Heart right ventricle (tissue), 16 donors: ENCODE results near the gene PFKP. TPM values are rescaled to one million over a fixed set of nuclear protein-coding genes. Genes with fewer than 3 reads are reported as not detected.
"Not testable (repeated sequence)": the region's sequence is repeated elsewhere in the genome, so short reads cannot be mapped to it uniquely, and the experiment has no call there.

Source experiments
- ATAC-seq, 8 donors: fragments of 200-7000 bp; cut with Tn5 transposase; one replicate each; pipeline ENCODE4 v1.9.1; 2020; ENCODE audit warnings: mild to moderate bottlenecking in 8 of 8, moderate library complexity in 8 of 8, moderate number of reproducible peaks in 1 of 8
- DNase-seq, 2 donors: peaks; one replicate each; pipeline ENCODE4 v3.0.0-alpha.2; 2020
- H3K27ac ChIP-seq, 10 donors: fragments of 200-600 bp; sonication (generic) in 2 of 10; one replicate each; pipeline versions ENCODE4 v1.5.0 to v1.8.0; 2020 to 2022; ENCODE audit warnings: mild to moderate bottlenecking in 3 of 10
- H3K27me3 ChIP-seq, 7 donors: fragments of 200-600 bp; one replicate each; pipeline ENCODE4 v1.8.0; 2021 to 2022; ENCODE audit warnings: mild to moderate bottlenecking in 2 of 7
- H3K36me3 ChIP-seq, 9 donors: fragments of 200-600 bp; sonication (generic) in 1 of 9; one replicate each; pipeline versions ENCODE4 v1.5.0 to v1.8.0; 2020 to 2022; ENCODE audit warnings: mild to moderate bottlenecking in 2 of 9
- H3K4me1 ChIP-seq, 9 donors: fragments of 200-600 bp; sonication (generic) in 1 of 9; one replicate each; pipeline versions ENCODE4 v1.5.0 to v1.8.0; 2020 to 2022; ENCODE audit warnings: mild to moderate bottlenecking in 4 of 9
- H3K4me3 ChIP-seq, 10 donors: fragments of 200-600 bp; sonication (generic) in 2 of 10; one replicate each; pipeline versions ENCODE4 v1.5.0 to v1.8.0; 2020 to 2022; ENCODE audit warnings: mild to moderate bottlenecking in 7 of 10, moderate library complexity in 2 of 10
- H3K9me3 ChIP-seq, 11 donors: fragments of 200-600 bp in 10 of 11; sonication (generic) in 2 of 11; one replicate each; pipeline versions ENCODE4 v1.5.0 to v1.8.0; 2013 to 2022; ENCODE audit warnings: mild to moderate bottlenecking in 2 of 11, control low read depth in 1 of 11, moderate library complexity in 1 of 11
- WGBS, 2 donors: extraction: QIAGEN DNeasy Blood & Tissue Kit; methylation state at CpG; one replicate each; pipeline ENCODE4 v1.1.7; 2013; ENCODE audit warnings: inconsistent platforms in 1 of 2; 5-methylcytosine and 5-hydroxymethylcytosine counted together
- intact Hi-C, 10 donors: fragments of 100-400 bp; cut with DNase I; formaldehyde crosslinking; loops; one replicate each; pipeline versions ENCODE4 v1.11.1 to v1.14.2; 2022
- polyA plus RNA-seq, 2 donors: library from polyadenylated mRNA; stranded (reverse); fragments of 200-250 nt; gene quantifications; one replicate each; pipeline ENCODE4 v1.2.3, GENCODE V29; 2013
- total RNA-seq, 10 donors: library from RNA; stranded (reverse); fragmentation: NEBNext Ultra II Directional in 3 of 10; extraction: Animal tissue kit (Norgen Biotek cat#: 25700) in 3 of 10; gene quantifications; one replicate each; pipeline versions ENCODE4 v1.2.1 to v1.2.4, GENCODE V29; 2021 to 2023
- TF ChIP-seq, protein P1 (sequence below), 9 donors: fragments of 200-600 bp; sonication (generic) in 2 of 9; IDR thresholded peaks; one replicate each; pipeline versions ENCODE4 v1.5.0 to v1.8.0; 2021 to 2022; ENCODE audit warnings: antibody characterized with exemption in 9 of 9, mild to moderate bottlenecking in 5 of 9, moderate library complexity in 1 of 9
- donor health status: Arrhythmogenic right ventricular cardiomyopathy.
- donor health status: ischemic (EF 13 %, LVEDD 7.1; RV severe dilation, severe dysfunction).
- donor health status: healthy with polysubstance abuse.
- donor health status: DM: no; HTN: yes; CAD: no.
- donor health status: DM: no; HTN: no; CAD: no.
- donor health status: ischemic (EF 25% LVEDD 6.9; RV normal size, moderate dysfunction).
- donor health status: ischemic (EF 25% LVEDD 5.7; RV mildly dilated, moderate dysfunction).
- donor health status: healthy.
- donor health status: DM: yes; HTN: yes; CAD: no.
- donor health status: Ischemic cardiomyopathy.
- donor health status: ischemic (EF 35%, LVEDD 5.7; RV mildly dilated, moderate dysfunction).
- donor health status: nonischemic (EF 11% LVEDD 7.7; RV severe dilation, severe dysfunction).
- donor health status: DM: yes; HTN: yes; CAD: no.
- donor health status: PGD.
- donor health status: ischemic (EF 29% LVEDD 5.4; RV normal size, mild dysfunction).
- donor health status: nonischemic (EF 23%, LVEDD 6.1; RV moderate dilation, normal function).

PFKP gene
- total and polyA plus RNA-seq, 12 donors = 68.3 to 316 (median 220) TPM

DNA sequence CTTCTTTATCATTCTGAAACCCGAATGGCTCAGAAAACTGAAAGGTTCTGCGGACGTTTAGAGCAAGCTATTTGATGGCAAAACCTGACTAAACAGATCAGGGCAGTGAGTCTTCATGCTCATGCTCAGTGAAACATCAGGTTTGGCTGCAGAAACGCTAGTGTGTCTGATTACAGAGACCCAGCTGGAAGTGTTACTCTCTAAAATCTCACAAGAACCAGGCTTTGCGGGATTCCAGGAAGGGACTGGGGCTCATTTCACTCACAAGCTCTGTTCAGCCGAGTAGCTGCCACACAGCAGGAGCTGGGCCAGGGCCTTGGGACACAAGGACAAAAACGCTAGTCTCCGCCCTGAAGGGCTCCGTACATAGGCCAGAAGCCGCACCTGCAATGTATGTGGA lies 102.3 kb downstream of the PFKP start:
- peaks cover 0 to 59% (median 45%) of the 10 kb centered on the region in 9 donors for H3K36me3 ChIP-seq
- 90 to 92% methylated on average over 10 of the region's 10 CpGs for WGBS, 2 donors
- no peak overlapping the region for H3K27ac ChIP-seq
- no peak for DNase-seq
- no peak overlapping the region for H3K4me3 ChIP-seq
- peaks cover 3 to 18% (median 9%) of the 10 kb centered on the region in 9 donors for H3K4me1 ChIP-seq
- ATAC-seq = no peak
- intact Hi-C loops = no loop called here
- TF ChIP-seq, protein P1, sequence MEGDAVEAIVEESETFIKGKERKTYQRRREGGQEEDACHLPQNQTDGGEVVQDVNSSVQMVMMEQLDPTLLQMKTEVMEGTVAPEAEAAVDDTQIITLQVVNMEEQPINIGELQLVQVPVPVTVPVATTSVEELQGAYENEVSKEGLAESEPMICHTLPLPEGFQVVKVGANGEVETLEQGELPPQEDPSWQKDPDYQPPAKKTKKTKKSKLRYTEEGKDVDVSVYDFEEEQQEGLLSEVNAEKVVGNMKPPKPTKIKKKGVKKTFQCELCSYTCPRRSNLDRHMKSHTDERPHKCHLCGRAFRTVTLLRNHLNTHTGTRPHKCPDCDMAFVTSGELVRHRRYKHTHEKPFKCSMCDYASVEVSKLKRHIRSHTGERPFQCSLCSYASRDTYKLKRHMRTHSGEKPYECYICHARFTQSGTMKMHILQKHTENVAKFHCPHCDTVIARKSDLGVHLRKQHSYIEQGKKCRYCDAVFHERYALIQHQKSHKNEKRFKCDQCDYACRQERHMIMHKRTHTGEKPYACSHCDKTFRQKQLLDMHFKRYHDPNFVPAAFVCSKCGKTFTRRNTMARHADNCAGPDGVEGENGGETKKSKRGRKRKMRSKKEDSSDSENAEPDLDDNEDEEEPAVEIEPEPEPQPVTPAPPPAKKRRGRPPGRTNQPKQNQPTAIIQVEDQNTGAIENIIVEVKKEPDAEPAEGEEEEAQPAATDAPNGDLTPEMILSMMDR (IDR thresholded peaks at IDR 0.05) = no peak
- no peaks in the 10 kb centered on the region for H3K27me3 ChIP-seq
- H3K9me3 ChIP-seq = no peaks in the 10 kb centered on the region

DNA sequence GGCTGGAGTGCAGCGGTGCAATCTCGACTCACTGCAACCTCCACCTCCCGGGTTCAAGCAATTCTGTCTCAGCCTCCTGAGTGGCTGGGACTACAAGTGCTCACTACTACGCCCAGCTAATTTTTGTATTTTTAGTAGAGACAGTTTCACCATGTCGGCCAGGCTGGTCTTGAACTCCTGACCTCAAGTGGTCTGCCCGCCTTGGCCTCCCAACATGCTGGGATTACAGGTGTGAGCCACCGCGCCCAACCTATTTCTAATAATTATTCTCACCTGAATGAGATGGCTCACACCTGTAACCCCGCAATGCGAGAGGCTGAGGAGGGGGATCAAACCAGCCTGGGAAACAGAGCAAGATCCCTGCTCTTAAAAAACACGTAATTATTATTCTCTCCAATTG lies 104.1 kb downstream of the PFKP start:
- 93 to 95% methylated on average over 11 of the region's 11 CpGs for WGBS, 2 donors
- Histone ChIP-seq H3K4me1 (peaks cover 3 to 18% (median 9%) of the 10 kb centered on the region in 9 donors), H3K4me3 (peak overlapping the region in 9 of 10 donors; percentile 53 to 98 (median 95)), H3K27ac (peak overlapping the region in 4 of 10 donors; percentile 81 to 92 (median 91)), H3K36me3 (peaks cover 0 to 41% (median 27%) of the 10 kb centered on the region in 9 donors)
- H3K27me3 ChIP-seq, DNase-seq, H3K9me3 ChIP-seq, intact Hi-C loops, ATAC-seq: not testable (repeated sequence)

DNA sequence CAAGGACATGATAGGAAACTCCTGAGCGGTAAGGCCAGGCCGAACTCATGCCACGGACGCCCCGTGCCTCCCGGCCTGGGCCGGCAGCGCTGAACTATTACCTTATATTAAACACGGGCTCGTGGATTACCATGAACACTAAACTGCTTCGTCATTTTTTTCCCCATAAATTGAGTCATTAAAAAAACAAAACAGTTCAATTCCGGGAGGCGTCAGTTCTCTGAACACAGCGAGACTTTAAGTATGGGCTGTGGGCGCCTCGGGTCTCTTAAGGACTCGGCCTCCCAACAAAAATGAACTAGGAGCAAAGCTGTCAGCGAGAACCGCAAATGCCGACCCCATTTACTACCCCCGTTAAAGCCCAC lies 104.7 kb downstream of the PFKP start:
- Histone ChIP-seq H3K9me3 (no peaks in the 10 kb centered on the region), H3K27me3 (no peaks in the 10 kb centered on the region), H3K4me3 (peak overlapping the region; percentile 53 to 98 (median 94)), H3K4me1 (peaks cover 3 to 18% (median 9%) of the 10 kb centered on the region in 9 donors), H3K27ac (peak overlapping the region in 9 of 10 donors; percentile 81 to 93 (median 89)), H3K36me3 (peaks cover 0 to 35% (median 22%) of the 10 kb centered on the region in 9 donors)
- intact Hi-C loops = no loop called here
- ATAC-seq (peak in 4 of 8 donors; percentile 1 to 10 (median 6)), DNase-seq (no peak)
- TF ChIP-seq, protein P1 (IDR thresholded peaks at IDR 0.05) = no peak
- WGBS, 2 donors = 0 to 1% methylated on average over 21 of the region's 21 CpGs

DNA sequence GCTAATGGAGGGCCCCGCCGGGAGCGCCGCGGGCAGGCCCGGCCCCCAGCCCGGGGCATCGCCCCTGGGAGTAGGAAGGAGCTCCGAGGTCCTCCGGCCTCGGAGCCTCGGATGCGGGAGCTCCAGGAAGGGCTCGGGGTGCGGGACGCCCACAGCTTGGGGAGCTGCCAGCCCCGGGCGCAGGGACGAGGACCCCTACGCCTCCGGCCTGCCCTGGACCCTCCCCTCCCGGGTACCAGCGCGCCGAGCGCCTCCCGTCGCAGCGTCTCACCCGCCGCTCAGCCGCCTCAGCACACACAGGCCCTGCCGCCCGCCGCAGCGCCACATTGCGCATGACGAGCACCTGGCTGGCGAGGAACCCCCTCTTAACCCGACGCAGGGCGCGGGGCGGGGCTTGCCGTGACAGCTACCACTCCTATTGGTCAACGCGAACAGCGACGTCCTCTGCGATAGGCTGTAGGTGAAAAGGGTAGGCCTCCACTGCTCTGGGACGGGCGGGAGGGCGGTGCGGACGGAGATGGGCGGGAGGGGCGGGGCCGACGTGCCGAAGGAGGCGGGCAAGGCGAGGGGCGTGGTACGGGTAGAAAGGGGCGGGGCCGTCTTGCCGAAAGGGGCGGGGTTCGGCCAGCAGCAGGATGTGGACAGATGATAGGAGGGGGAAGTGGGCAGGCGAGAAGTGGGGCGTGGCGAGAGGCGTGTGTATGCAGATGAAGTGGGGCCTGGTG lies 105.3 kb downstream of the PFKP start, which contains the start of gene PITRM1:
Gene PITRM1, minus strand, starts transcription at position 337 of the 725 bp plus-strand sequence. Its CDS starts 10 bp downstream, at position 327.
- DNase-seq = peak; percentile 99
- Histone ChIP-seq H3K4me1 (peaks cover 3 to 18% (median 9%) of the 10 kb centered on the region in 9 donors), H3K9me3 (no peaks in the 10 kb centered on the region), H3K27me3 (no peaks in the 10 kb centered on the region), H3K4me3 (peak within 1 kb of the TSS; percentile 53 to 98 (median 94)), H3K27ac (peak within 1 kb of the TSS in 9 of 10 donors; percentile 81 to 93 (median 89)), H3K36me3 (peaks cover 0 to 30% (median 19%) of the 10 kb centered on the region in 9 donors)
- ATAC-seq = peak; percentile 97 to 98 (median 97)
- intact Hi-C loops = no loop called here
- 0 to 1% methylated on average over 60 to 73 of the region's 73 CpGs for WGBS, 2 donors
- TF ChIP-seq, protein P1 (IDR thresholded peaks at IDR 0.05) = no peak
